Breast epithelium (tissue), 3 donors: Measurements from ENCODE around the gene STARD4.

ENCODE experiments used
- POLR2A ChIP-seq: fragments of 450-650 bp; IDR thresholded peaks from one replicate; pipeline ENCODE4 v1.6.1; 2016; ENCODE audit warnings: antibody characterized with exemption, mild to moderate bottlenecking, moderate library complexity
- TF ChIP-seq, protein P1 (sequence below), 3 donors: fragments of 450-650 bp; IDR thresholded peaks; one replicate each; pipeline ENCODE4 v1.5.1; 2016 to 2017; ENCODE audit warnings: antibody characterized with exemption in 3 of 3, mild to moderate bottlenecking in 3 of 3, moderate library complexity in 3 of 3

- TF ChIP-seq, protein P1, sequence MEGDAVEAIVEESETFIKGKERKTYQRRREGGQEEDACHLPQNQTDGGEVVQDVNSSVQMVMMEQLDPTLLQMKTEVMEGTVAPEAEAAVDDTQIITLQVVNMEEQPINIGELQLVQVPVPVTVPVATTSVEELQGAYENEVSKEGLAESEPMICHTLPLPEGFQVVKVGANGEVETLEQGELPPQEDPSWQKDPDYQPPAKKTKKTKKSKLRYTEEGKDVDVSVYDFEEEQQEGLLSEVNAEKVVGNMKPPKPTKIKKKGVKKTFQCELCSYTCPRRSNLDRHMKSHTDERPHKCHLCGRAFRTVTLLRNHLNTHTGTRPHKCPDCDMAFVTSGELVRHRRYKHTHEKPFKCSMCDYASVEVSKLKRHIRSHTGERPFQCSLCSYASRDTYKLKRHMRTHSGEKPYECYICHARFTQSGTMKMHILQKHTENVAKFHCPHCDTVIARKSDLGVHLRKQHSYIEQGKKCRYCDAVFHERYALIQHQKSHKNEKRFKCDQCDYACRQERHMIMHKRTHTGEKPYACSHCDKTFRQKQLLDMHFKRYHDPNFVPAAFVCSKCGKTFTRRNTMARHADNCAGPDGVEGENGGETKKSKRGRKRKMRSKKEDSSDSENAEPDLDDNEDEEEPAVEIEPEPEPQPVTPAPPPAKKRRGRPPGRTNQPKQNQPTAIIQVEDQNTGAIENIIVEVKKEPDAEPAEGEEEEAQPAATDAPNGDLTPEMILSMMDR (IDR thresholded peaks at IDR 0.05) = no peak
- no peak for TF ChIP-seq POLR2A
These were observed 43.4 kb upstream of the STARD4 start for GRCh38 chr5:111555760-111556159.
